HG02798 (cell line): ENCODE results near the gene MTSS2.

ENCODE experiments used
- ATAC-seq: cut with Tn5 transposase; IDR thresholded peaks from one replicate; pipeline ENCODE4 v1.9.1; 2021; ENCODE audit warnings: mild to moderate bottlenecking; ENCODE audit not compliant: unreplicated experiment, poor library complexity

Gene MTSS2

DNA sequence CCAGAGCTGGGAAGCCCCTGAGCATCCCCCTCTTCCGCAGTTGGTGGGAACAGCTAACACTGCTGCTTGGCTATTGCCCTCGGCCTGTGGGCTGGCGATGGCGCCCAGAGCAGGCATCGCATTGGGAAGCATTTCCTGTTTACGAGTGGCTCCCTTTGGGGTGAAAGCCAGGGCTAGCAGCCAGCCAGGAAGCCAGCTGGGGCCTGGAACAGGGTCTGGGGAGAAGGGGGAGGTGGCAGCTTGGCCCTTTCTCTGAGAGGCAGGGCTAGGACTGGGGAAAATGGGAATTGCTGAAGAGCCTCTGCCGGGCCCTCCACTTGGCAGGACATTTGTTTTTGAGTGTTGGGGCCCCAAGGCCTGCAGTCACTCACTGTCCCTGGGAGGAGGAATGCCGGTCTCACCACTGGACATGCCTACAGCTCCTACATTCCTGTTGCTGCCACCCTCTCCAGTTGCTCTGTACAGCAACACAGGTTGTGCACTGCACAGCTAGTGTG, 2.4 kb upstream of the MTSS2 start:
- ATAC-seq = no peak

- no peak for ATAC-seq
Observed at GRCh38 chr16:70687671-70688245, 1.9 kb upstream of the MTSS2 start.

GRCh38 chr16:70687102-70687511, 1.3 kb upstream of the MTSS2 start:
- no peak for ATAC-seq

DNA sequence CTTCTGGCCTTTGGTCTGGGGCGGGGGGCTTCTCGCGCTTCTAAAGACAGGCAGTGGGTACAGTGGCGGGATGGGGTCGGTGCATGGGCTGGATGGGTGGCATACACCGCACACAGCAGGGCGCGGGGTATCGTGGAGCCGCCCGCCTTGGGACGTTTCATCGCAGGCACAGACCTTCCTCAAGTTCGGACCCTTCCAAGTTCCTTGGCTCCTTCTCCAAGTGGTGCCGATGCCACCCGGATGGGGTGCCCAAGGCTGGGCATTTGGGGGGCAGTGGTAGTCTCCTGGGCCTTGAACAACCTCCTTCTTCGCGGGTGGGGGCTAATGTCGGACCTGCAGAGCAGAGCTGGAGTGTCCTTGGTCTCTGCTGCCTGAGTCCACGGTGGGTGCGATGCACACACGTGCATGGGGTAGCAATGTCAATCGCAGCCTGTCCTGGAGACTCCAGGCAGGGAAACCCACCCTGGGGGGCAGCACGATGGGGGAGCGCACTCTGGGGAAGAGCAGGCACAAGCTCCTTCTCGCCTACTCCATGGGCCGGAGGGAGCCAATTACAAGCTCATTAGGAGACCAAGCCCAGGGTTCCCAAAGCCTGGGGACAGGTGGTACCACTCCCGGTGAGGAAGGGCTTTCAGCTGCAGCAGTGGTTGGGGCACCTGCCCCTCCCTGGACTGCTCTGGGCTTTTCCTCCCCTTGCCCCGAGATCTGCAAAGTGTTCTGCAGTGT, 686 bp upstream of the MTSS2 start:
- ATAC-seq = no peak

DNA sequence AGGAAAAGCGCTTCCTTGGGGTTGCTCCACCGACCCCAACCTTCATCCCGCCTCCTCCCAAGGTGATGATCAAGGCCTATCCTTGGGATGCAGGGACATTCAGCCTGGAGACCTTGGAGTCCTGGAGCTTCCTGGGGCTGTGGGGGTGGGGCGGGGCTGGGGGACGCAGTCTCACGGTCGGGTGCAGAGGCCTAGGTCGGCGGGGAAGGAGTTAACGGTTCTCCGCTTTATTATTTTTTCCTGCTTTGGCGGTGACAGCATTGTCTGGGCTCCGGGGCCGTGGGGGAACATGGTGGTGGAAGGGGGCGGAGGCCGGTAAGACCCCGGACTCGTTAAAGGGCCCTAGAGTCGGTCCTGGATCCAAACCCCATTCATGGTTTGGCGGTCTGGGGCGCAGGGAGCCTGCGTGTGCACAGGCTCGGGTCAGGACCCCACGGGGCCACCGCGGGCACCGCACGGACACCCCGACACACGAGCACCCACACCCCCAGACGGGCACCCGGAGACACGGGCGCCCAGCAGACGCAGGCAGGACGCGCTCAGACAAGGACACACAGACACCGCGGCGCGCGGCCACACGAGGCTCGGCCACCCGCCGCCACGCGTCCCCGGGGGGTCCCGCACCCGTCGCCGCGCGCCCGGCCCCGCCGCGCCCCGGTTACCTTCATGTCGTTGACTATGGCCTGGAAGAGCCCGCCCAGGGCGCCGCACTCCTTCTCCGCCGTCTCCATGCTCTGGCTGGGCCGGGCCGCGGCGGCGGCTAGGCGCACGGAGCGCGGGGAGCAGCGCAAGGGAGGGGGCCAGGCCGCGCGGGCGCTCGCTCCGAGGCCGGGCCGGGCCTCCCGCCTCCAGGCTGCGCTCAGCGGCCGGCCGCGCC, 554 bp downstream of the MTSS2 start:
- no peak for ATAC-seq

DNA sequence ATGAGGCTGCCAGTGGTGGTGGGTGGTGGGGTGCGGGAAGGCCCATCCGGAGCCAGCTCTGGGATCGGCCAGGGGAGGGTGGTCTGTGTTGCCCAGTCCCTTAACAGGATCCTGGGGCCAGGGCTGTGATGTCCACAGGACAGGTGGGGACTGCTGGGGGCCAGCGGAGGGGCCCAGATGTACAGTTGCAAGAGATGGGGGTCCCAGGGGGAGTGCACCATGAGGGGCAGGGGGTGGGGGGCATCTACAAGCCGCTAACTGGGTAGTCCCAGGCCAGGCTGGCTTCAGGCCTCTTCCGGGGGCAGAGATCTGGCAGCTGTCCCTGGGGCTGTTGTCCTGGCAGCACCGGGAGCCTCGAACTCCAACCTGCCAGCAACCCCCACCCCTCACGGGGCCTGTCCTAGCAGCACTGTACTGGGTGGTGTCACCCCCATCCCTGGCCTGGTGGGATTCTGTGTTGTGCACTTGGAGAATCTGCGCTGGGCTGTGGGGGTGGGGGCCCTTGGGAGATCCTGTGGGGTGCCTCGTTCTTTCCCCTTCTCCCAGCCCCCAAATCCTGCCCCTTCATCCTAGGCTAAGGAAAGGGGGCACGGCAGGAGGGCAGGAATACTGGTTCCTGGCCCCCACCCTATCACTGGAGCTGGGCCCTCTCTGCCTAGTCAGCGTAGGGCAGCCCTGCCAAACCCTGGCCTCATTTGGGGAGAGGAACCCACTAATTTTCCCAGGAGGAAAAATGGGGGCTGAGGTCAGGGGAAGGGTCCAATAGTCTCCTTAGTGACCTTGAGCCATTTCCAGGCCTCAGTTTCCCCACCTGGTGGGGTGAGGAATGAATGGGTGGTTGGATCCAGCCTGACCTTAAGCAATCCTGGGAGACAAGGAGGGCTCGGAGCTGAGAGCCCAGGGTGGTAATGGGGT, 1.4 kb downstream of the MTSS2 start:
- no peak for ATAC-seq

- ATAC-seq = no peak
Observed at GRCh38 chr16:70683146-70683944, 2.5 kb downstream of the MTSS2 start.

DNA sequence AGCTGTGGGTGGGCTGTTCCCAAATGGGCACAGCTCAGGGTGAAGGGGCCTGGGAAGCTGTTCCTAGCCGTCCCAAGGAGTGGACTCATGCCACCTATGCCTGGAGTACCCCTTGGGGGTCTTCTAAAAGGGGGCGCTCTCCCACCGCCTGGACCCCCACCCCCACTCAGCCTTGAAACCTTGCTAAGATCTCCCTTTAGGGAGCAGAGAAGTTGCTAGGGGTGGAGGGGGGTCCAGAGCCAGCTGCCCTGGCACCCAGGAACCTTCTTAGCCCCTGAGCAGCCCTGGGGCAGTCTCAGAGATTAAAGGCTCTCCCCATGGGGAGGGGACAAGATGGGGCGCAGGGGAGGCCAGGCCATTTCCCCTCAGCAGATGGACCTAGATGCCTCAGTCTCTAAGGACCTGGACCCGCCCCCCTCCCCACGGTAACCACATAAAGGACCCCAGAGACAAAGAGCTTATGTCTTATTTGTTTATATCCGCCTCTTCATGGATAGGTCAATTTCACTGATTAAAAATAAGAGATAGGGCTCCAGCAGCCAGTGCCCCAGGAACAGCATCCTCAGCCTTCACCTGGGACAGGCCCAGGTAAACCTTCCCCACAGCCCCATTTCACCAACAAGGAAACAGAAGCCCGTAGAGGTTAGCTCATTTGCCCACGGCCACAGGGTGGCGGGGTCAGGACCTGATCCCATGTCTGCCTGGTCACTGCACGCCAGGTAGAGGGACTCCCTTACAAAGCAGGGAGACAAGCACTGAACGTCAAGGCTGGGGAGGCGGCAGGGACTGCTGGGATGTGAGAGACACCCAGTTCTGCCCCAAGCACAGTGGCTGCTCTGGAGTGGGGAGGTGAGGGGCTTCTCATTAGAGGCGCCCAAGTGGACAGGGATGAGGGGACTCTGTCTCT, 3.4 kb downstream of the MTSS2 start:
- ATAC-seq = no peak

GRCh38 chr16:70681382-70682238, 4.2 kb downstream of the MTSS2 start:
- no peak for ATAC-seq

DNA sequence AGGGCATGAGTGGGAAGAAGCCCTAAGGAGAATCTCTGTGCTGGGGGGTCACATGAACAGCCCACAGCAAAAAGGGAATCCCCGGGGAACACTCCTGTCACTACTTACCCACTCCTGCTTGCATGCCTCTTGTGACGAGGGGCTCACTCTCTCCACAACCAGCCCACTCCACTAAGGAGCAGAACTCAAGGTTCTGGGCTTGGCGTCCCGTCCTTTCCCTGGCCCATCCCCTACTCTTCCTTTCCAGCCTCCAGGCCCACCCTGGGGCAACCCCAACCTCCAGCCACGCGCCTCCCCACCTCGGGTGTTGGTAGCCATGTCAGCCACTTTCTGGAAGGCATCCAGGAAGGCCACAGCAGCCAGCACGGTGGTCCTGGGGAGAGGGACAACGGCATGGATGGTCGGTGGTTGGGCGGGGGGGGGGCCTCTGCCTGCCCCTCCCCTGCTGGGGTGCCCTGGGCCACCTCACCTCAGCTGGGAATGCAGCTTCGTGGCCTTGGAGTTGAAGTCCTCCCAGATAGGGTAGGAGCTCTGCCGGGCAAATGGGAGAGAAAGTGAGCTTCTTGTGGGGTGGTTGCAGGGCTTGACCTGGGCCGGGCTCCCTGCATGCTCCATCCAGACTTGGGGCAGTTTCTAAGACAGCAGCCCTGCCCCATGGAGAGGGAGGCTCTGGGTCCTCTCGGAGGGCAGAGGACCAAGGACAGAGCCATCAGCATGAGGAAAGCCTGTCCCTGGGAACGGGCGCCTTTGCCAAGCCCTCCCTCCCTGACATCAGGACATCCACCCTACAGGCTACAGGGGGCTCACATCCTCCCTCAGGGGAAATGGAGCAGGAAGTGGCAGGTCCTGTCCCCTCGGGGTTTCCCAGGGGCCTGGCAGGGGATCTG, 5.1 kb downstream of the MTSS2 start:
- no peak for ATAC-seq

DNA sequence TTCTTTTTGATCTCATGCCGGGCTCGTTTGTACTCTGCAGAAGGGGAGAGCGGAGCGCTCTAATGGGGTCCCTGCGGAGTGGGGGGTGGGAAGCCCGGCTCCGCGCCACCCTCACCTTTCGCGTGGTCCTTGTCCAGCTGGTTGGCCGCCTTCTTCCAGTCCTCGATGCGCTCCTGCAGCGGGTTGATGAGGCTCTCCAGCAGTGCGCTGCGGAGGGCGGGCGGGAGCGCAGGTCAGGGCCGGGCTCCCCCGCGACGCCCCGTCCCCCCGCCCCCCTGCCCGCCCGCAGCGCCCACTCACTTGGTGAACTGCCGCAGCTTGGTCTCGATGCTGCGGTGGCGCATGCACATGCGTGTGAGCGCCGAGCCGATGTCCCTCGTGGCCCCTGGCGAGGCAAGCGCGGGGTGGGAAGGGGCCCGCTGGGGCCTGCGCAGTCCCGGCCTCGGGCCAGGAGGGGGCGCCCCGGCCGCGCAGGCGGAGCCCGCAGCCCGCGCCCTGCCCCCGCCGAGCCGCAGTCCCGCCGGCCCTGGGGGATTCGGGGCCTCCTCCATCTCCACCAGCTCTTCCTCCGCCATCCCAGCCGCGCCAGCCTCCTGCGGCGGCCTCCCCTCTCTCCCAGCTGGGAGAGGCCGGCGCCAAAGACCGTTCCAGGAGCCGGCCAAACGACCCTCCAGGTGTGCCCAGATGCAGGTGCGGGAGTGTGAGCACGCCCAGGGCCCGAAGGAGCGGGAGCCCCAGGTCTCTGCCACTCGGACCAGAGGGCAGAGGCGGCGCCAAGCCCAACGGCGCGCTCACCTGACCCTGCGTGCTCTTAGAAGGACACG, 6.0 kb downstream of the MTSS2 start:
- no peak for ATAC-seq

GRCh38 chr16:70678898-70679670, 6.8 kb downstream of the MTSS2 start:
- no peak for ATAC-seq

GRCh38 chr16:70678121-70678897, 7.5 kb downstream of the MTSS2 start:
- ATAC-seq = no peak

DNA sequence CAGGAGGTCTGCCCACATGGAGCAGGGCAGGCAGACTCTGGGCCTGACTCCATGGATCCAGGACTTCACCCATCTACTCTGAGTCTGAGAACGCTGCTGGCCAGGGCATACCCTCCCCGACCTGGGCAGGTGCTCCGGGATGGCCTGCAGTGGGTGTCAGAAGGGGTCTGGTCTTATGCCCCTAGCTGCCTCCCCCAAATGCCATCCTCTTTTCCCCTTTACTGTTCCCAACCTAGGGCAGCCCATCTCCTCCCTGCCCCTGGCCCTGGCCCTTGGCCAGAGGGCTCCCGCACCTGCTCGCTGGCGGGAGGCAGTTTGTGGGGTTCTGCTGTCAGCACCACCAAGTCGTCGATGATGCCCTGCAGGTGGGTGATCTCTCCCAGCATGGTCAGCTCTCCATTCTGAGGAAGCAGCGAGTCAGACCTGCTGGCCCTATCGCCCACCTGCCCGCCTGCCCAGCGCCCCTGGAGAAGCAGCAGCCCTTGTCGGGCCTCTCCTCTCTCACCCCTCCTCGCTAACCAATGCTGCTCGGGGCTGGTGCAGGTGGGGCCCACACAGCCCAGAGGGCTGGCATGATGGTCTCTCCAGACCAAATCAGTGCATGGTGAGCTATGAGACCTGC, 8.2 kb downstream of the MTSS2 start:
- no peak for ATAC-seq
